A549 treated with ZK216348 at 1 μM for 4 hours (cell line): ENCODE results near the gene IL6R. TPM values are rescaled to one million over a fixed set of nuclear protein-coding genes. Genes with fewer than 3 reads are reported as not detected.

Source experiments
- total RNA-seq: library from RNA; stranded (reverse); fragments of 200-300 nt; extraction: Qiagen RNA extraction; gene quantifications from 5 replicates; pipeline ENCODE4 v1.2.3, GENCODE V29; 2022; ENCODE audit warnings: low read depth

IL6R gene
- total RNA-seq, result 19.1 to 25.8 TPM (median 25.0 TPM) in 5 replicates

DNA sequence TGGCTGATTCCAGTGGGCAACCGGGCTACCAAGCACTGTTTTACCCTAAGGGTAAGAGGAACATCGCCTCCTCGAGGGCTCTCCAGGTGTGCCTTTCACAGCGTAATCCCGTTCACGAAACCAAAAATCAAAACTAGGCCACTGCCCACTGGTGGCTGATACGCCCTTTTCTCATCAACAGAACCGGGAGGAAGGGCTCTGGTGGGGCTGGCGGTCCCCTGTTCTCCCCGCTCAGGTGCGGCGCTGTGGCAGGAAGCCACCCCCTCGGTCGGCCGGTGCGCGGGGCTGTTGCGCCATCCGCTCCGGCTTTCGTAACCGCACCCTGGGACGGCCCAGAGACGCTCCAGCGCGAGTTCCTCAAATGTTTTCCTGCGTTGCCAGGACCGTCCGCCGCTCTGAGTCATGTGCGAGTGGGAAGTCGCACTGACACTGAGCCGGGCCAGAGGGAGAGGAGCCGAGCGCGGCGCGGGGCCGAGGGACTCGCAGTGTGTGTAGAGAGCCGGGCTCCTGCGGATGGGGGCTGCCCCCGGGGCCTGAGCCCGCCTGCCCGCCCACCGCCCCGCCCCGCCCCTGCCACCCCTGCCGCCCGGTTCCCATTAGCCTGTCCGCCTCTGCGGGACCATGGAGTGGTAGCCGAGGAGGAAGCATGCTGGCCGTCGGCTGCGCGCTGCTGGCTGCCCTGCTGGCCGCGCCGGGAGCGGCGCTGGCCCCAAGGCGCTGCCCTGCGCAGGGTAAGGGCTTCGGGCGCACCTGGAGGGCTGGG, at the start of gene IL6R:
IL6R (plus strand) TSS at position 360 of the 763 bp plus-strand sequence; CDS start at position 647, 287 bp downstream.

DNA sequence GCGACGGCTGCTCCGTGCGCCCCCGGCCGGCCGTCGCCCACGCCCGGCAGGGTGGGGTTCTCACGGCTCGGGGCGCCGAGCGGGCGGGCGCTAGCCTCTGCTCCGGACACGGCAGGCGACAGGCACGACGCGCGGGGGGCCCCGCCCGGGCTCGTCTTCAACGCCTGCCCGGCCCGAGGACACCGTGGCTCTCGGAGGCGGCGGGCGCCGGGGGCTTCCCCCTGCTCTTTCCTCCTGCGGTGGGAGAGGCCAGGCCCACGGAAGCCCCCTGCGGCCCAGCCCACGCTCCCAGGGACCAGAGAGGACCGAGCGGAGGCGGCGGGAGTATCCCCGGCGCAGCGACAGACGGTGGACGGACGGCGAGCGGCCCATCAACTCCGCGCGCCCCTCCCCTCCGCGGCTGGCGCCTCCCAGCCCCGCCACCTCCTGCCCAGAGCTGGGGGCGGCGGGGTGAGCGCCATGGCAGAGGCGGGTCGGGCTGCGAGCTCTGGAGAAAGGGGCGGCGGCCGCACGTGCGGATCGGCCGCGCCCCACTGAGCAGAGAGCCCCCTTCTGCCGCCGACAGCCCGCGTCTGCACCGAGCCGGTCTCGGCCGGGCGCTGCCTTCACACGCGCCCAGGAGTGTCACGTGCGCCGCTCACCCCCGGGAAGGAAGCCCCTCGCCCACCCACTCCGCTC, 97.1 kb downstream of the IL6R start, which contains the start of the genes SHE and TDRD10:
SHE (minus strand) TSS at position 347 of the 678 bp plus-strand sequence. CDS start 386 bp downstream, outside the sequence.
TDRD10 (plus strand) TSS at position 154 of the 678 bp plus-strand sequence. CDS start 4,685 bp downstream, outside the sequence.

Other genes with a start within 250 kb of the IL6R start
- gene TPM3, start 213.2 kb upstream of the IL6R start, total RNA-seq, result 476 to 696 TPM (median 485 TPM) in 5 replicates
- gene CFAP141, start 199.0 kb upstream of the IL6R start, total RNA-seq, result not detected in 5 replicates
- gene UBAP2L, start 184.4 kb upstream of the IL6R start, total RNA-seq, result 92.0 to 125 TPM (median 115 TPM) in 5 replicates
- 92.1 to 116 TPM (median 95.7 TPM) in 5 replicates for gene HAX1, start 132.7 kb upstream of the IL6R start, total RNA-seq
- not detected in 5 replicates for gene AQP10, start 84.2 kb upstream of the IL6R start, total RNA-seq
- gene ATP8B2, start 79.8 kb upstream of the IL6R start, total RNA-seq, result 20.3 to 44.1 TPM (median 37.3 TPM) in 5 replicates
- gene TDRD10, start 96.9 kb downstream of the IL6R start, total RNA-seq, result not detected in 5 replicates
- 0.05 to 0.08 TPM (median 0.07 TPM) in 5 replicates for gene SHE, start 97.1 kb downstream of the IL6R start, total RNA-seq
- 53.8 to 71.6 TPM (median 67.6 TPM) in 5 replicates for gene UBE2Q1, start 153.3 kb downstream of the IL6R start, total RNA-seq
- gene CHRNB2, start 162.4 kb downstream of the IL6R start, total RNA-seq, result 0.25 to 0.48 TPM (median 0.33 TPM) in 5 replicates
- gene ADAR, start 202.8 kb downstream of the IL6R start, total RNA-seq, result 64.0 to 86.1 TPM (median 74.2 TPM) in 5 replicates